Neural cell (in vitro differentiated cells): ENCODE data around the gene ATP1A4.

Experiments
- CTCF ChIP-seq: fragments of 450-650 bp; IDR thresholded peaks from 2 replicates; pipeline ENCODE4 v1.5.1; 2014; ENCODE audit warnings: antibody characterized with exemption, mild to moderate bottlenecking, moderate library complexity; ENCODE audit not compliant: poor library complexity, severe bottlenecking
- EP300 ChIP-seq: fragments of 450-650 bp; conservative IDR thresholded peaks from 2 replicates; pipeline ENCODE4 v1.6.1; 2014; ENCODE audit warnings: antibody characterized with exemption, mild to moderate bottlenecking, moderate library complexity; ENCODE audit not compliant: poor library complexity, severe bottlenecking
- EZH2 ChIP-seq: fragments of 200-600, 300-800 bp; shearing (Covaris generic), sonication (generic); IDR thresholded peaks from 2 replicates; pipeline ENCODE4 v1.6.1; 2014; ENCODE audit warnings: antibody characterized with exemption, low read length, borderline replicate concordance, mild to moderate bottlenecking; ENCODE audit not compliant: insufficient read depth, poor library complexity, severe bottlenecking
- MXI1 ChIP-seq: fragments of 450-650 bp; conservative IDR thresholded peaks from 2 replicates; pipeline ENCODE4 v1.6.1; 2014; ENCODE audit warnings: antibody characterized with exemption, mild to moderate bottlenecking; ENCODE audit not compliant: poor library complexity, severe bottlenecking
- POLR2AphosphoS5 ChIP-seq: IDR thresholded peaks from 2 replicates; pipeline ENCODE4 v1.6.1; 2012
- TF ChIP-seq, protein P1 (sequence below): IDR thresholded peaks from 2 replicates; pipeline ENCODE4 v1.6.1; 2012; ENCODE audit warnings: borderline replicate concordance

GRCh38 chr1:160109686-160110085, 41.7 kb upstream of the ATP1A4 start:
- TF ChIP-seq CTCF (no peak), EP300 (no peak), EZH2 (no peak), MXI1 (no peak), POLR2AphosphoS5 (no peak)
- TF ChIP-seq, protein P1, sequence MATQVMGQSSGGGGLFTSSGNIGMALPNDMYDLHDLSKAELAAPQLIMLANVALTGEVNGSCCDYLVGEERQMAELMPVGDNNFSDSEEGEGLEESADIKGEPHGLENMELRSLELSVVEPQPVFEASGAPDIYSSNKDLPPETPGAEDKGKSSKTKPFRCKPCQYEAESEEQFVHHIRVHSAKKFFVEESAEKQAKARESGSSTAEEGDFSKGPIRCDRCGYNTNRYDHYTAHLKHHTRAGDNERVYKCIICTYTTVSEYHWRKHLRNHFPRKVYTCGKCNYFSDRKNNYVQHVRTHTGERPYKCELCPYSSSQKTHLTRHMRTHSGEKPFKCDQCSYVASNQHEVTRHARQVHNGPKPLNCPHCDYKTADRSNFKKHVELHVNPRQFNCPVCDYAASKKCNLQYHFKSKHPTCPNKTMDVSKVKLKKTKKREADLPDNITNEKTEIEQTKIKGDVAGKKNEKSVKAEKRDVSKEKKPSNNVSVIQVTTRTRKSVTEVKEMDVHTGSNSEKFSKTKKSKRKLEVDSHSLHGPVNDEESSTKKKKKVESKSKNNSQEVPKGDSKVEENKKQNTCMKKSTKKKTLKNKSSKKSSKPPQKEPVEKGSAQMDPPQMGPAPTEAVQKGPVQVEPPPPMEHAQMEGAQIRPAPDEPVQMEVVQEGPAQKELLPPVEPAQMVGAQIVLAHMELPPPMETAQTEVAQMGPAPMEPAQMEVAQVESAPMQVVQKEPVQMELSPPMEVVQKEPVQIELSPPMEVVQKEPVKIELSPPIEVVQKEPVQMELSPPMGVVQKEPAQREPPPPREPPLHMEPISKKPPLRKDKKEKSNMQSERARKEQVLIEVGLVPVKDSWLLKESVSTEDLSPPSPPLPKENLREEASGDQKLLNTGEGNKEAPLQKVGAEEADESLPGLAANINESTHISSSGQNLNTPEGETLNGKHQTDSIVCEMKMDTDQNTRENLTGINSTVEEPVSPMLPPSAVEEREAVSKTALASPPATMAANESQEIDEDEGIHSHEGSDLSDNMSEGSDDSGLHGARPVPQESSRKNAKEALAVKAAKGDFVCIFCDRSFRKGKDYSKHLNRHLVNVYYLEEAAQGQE, result no peak
